GM18505 (cell line): Measurements from ENCODE around the gene PRICKLE1.

ENCODE experiments used
- ATAC-seq: cut with Tn5 transposase; IDR thresholded peaks from one replicate; pipeline ENCODE4 v1.9.1; 2021; ENCODE audit not compliant: unreplicated experiment
- POLR2A ChIP-seq: IDR thresholded peaks from 4 replicates; pipeline ENCODE4 v1.6.1; 2011; ENCODE audit warnings: borderline replicate concordance; ENCODE audit not compliant: insufficient read depth, insufficient read length; ENCODE audit errors: extremely low read depth

Gene PRICKLE1

GRCh38 chr12:42420395-42420794 is 169.2 kb downstream of the PRICKLE1 start:
- no peak for ATAC-seq
- TF ChIP-seq POLR2A: no peak

GRCh38 chr12:42410340-42410739 is 179.2 kb downstream of the PRICKLE1 start:
- no peak for ATAC-seq
- TF ChIP-seq POLR2A: no peak

GRCh38 chr12:42409471-42409870 is 180.1 kb downstream of the PRICKLE1 start:
- no peak for TF ChIP-seq POLR2A
- ATAC-seq: no peak

- no peak for ATAC-seq
- TF ChIP-seq POLR2A: no peak
Observed at GRCh38 chr12:42407306-42407705, 182.2 kb downstream of the PRICKLE1 start.
